Measurements from ENCODE around the gene PIGW. TPM values are rescaled to one million over a fixed set of nuclear protein-coding genes. Genes with fewer than 3 reads are reported as not detected.

PIGW gene
- total and polyA plus RNA-seq, 2 experiments from 2014 or later, result 5.5 to 15.8 TPM

- TF ChIP-seq ETS1 (IDR thresholded peaks at IDR 0.05) (no peak), JUNB (IDR thresholded peaks at IDR 0.05; ENCODE audit: unreplicated experiment) (no peak)
Measured at GRCh38 chr17:36515837-36516236, 18.9 kb upstream of the PIGW start (continued).

- H3K27ac Mint-ChIP-seq, result no peak overlapping the region
- no peaks in the 10 kb centered on the region for H3K9me2 ChIP-seq (ENCODE audit: insufficient read depth)
- H2AFZ ChIP-seq, result no peak overlapping the region
- TF ChIP-seq CREB1 (CRISPR knock-in tag; IDR thresholded peaks at IDR 0.05; ENCODE audit: low read depth) (no peak), POLR2AphosphoS5 (IDR thresholded peaks at IDR 0.05; ENCODE audit: low read depth) (no peak), NANOG (IDR thresholded peaks at IDR 0.05; ENCODE audit: borderline replicate concordance) (no peak), EZH2 (IDR thresholded peaks at IDR 0.05; ENCODE audit: low read depth, unreplicated experiment) (no peak), ETS1 (IDR thresholded peaks at IDR 0.05) (no peak), ZNF331 (CRISPR knock-in tag; IDR thresholded peaks at IDR 0.05; ENCODE audit: low read depth) (no peak), STAT1 (IDR thresholded peaks at IDR 0.05; ENCODE audit: unreplicated experiment) (no peak), EZH2phosphoT487 (IDR thresholded peaks at IDR 0.05; ENCODE audit: unreplicated experiment) (no peak), JUNB (IDR thresholded peaks at IDR 0.05; ENCODE audit: unreplicated experiment) (no peak), ZNF114 (CRISPR knock-in tag; IDR thresholded peaks at IDR 0.05) (no peak), ZNF462 (CRISPR knock-in tag; IDR thresholded peaks at IDR 0.05) (no peak)
- TF ChIP-seq, protein P1, sequence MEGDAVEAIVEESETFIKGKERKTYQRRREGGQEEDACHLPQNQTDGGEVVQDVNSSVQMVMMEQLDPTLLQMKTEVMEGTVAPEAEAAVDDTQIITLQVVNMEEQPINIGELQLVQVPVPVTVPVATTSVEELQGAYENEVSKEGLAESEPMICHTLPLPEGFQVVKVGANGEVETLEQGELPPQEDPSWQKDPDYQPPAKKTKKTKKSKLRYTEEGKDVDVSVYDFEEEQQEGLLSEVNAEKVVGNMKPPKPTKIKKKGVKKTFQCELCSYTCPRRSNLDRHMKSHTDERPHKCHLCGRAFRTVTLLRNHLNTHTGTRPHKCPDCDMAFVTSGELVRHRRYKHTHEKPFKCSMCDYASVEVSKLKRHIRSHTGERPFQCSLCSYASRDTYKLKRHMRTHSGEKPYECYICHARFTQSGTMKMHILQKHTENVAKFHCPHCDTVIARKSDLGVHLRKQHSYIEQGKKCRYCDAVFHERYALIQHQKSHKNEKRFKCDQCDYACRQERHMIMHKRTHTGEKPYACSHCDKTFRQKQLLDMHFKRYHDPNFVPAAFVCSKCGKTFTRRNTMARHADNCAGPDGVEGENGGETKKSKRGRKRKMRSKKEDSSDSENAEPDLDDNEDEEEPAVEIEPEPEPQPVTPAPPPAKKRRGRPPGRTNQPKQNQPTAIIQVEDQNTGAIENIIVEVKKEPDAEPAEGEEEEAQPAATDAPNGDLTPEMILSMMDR (conservative IDR thresholded peaks at IDR 0.05; ENCODE audit: low read depth in 2 of 2), result no peak
Measured at GRCh38 chr17:36523113-36523512, 11.7 kb upstream of the PIGW start.

More at GRCh38 chr17:36523113-36523512, 11.7 kb upstream of the PIGW start:
- no peak overlapping the region for H3K27ac ChIP-seq (ENCODE audit: low read depth)
- H3F3A ChIP-seq (replicated peaks; ENCODE audit: low read depth), result no peaks in the 10 kb centered on the region; the same call in none of the 2 replicates
- H3K4me3 Mint-ChIP-seq, result no peak overlapping the region
- peaks cover 56% of the 10 kb centered on the region for H3K36me3 ChIP-seq (ENCODE audit: insufficient read depth)
- peaks cover 85% of the 10 kb centered on the region for H3K36me3 Mint-ChIP-seq (ENCODE audit: low read depth)
- peaks cover 35% of the 10 kb centered on the region for H4K20me1 ChIP-seq (replicated peaks; ENCODE audit: insufficient read depth)
- H3K4me3 ChIP-seq, result no peak overlapping the region
- ATAC-seq (no peak), DNase-seq (ENCODE audit: low spot score) (no peak)
- H3K27me3 ChIP-seq (ENCODE audit: insufficient read depth), result no peaks in the 10 kb centered on the region
- no peaks in the 10 kb centered on the region for H3K9me3 Mint-ChIP-seq
- no peaks in the 10 kb centered on the region for H3K79me2 ChIP-seq (replicated peaks; ENCODE audit: insufficient read depth)
- peaks cover 2% of the 10 kb centered on the region for H3K27me3 Mint-ChIP-seq (ENCODE audit: insufficient read depth, low read depth, poor library complexity)
- H3K4me1 Mint-ChIP-seq, result no peaks in the 10 kb centered on the region
- no peaks in the 10 kb centered on the region for H3K4me1 ChIP-seq (ENCODE audit: insufficient read depth)
- H3K4me2 ChIP-seq, result no peak overlapping the region
